Activated T-helper 1 cell treated with Interleukin-2 at 50 U/mL for 16 hours (primary cell): ENCODE measurements around the gene RAMP3.

Experiments
- DNase-seq: peaks from one replicate; pipeline ENCODE4 v3.0.0-alpha.2; 2020; ENCODE audit warnings: low read depth

The RAMP3 gene

GRCh38 chr7:45223728-45224630 lies 66.4 kb downstream of the RAMP3 start:
- no peak for DNase-seq

GRCh38 chr7:45224832-45225231 lies 67.2 kb downstream of the RAMP3 start:
- no peak for DNase-seq

- no peak for DNase-seq
Observed at GRCh38 chr7:45225311-45225947, 67.8 kb downstream of the RAMP3 start.

DNA sequence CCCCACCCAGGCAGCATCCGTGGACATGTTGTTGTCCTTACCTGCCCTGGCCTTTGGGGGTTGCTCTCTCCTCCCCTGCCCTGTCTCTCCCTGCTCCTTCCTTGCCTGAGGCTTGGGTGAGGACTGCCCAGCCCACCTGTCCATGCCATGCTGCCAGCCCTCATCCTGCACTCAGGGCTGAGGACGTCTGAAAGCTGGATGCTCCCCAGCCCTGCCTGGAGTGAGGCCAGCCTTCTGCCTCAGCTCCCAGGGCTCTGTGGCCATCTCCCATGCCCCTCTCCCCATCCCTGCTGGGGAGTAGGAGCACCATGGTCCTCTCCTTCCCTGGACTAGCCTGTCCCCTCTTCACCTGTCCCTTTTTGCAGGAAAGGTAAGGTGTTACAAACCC lies 68.4 kb downstream of the RAMP3 start:
- no peak for DNase-seq

DNA sequence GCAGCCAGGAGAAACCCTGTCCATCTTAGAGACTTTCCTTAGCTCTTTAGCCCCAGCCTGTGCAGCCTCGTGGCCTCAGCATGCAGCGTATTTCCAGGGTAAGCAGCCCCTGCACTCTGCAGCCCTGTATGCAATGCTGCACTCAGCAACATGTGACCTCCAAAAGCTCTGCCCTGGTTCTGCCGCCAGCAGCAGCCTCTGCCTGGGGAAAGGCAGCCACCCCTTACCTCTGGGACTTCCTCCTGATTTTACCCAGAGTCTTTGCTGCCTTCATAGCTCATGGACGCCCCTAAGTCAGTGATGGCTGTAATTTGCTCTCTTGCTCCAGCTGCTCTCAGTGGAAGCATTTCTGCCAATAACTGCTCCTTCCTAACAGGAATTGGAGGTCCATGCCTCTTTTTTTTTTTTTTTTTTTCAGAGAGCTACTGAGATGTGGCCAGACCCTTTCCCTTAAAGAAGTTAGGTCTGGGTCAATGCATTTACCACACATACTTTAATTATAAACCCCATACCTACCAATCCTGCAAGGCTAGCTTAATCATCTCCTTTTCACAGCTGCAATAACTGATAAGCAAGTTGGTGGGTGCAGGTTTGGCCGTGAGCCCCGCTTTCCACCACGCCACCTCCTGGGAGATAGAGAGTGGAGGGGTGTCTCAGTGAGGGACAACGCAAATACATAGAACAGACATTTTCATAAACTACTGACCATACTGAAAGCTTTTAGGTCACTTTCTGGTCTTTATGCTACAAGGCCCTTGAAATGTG lies 71.7 kb downstream of the RAMP3 start:
- DNase-seq, result no peak

GRCh38 chr7:45230083-45230482 lies 72.5 kb downstream of the RAMP3 start:
- no peak for DNase-seq

- DNase-seq, result no peak
Observed at GRCh38 chr7:45230611-45231165, 73.1 kb downstream of the RAMP3 start.

DNA sequence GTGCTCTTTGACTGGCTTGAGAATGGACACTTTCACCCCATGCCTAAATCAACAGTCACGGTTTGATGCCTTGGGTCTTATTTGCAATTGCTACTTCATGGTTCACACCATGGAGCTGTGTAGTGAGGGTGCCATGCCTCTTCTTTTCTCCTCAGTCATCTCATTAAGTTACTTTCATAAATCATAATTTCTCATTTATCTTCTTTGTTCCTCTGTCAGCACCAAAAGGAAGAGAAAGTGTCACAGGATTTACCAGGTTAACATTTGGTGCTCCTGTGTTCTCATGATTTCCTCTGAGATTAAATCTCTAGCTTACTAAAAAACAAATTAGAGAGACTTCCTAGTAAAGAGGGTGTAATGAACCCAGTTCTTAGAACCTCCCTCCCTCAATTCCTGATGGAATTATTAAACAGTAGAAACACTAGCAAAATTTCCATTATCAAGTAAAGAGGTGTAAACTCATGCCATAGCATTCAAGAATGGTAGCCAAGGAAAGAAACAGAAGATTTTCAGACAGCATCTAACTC lies 75.7 kb downstream of the RAMP3 start:
- no peak for DNase-seq
